BE2C (cell line): Measurements from ENCODE around the gene POLR1A.

Source experiments
- DNase-seq: peaks from one replicate; pipeline ENCODE4 v3.0.0-alpha.2; 2020
- H3K27me3 ChIP-seq: fragments of 250-450 bp; sonication (Bioruptor Pico); 2 replicates; pipeline ENCODE4 v1.5.1; 2020; ENCODE audit warnings: mild to moderate bottlenecking
- H3K36me3 ChIP-seq: fragments of 250-450 bp; sonication (Bioruptor Pico); 2 replicates; pipeline ENCODE4 v1.5.1; 2020; ENCODE audit warnings: mild to moderate bottlenecking
- H3K4me1 ChIP-seq: fragments of 250-450 bp; sonication (Bioruptor Pico); 2 replicates; pipeline ENCODE4 v1.5.1; 2020
- H3K4me3 ChIP-seq: 2 replicates; pipeline ENCODE4 v1.5.1; 2011; ENCODE audit warnings: low read depth, low read length
- H3K9me3 ChIP-seq: fragments of 250-450 bp; sonication (Bioruptor Pico); 2 replicates; pipeline ENCODE4 v1.5.1; 2020
- CTCF ChIP-seq: IDR thresholded peaks from 2 replicates; pipeline ENCODE4 v1.5.1; 2012; ENCODE audit warnings: mild to moderate bottlenecking, low read depth, low read length

Gene POLR1A

DNA sequence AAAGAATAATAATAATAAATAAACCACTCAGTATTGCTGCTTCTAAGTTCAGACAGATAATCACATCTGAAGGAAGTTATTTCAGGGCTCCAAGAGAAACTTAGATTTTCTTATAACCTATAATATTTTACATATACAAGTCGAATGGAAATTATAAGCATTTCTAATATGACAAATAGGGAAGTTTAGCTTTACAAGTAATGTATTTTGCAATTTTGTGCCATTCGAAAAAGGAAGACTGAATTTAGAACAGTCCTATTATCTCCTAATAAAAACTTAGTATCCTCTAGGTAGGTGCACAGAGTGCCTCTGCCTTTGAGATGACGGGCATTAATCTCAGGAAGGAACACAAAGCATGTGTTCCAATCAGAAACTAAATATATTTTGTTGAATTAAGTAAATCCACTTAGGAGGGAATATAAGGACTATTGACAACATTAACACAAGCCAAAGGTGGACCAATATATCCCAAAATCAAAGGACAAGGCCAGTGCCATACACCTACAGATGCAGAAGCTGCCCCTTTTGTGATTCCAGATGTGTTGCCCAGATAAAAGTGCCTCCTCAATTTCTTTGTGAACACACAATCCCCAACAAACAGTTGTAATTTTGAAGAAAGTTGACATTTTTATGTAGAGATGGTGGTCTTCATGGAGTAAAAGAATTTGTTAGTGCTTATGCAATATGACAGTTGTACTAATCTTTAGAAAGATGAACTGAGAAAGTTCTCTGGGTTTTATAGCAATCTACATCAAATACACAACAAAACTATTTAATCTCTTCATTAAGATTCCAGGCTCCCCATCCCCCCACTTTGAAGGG lies 37.0 kb upstream of the POLR1A start:
- Histone ChIP-seq H3K4me1 (no peaks in the 10 kb centered on the region), H3K27me3 (no peaks in the 10 kb centered on the region), H3K9me3 (no peaks in the 10 kb centered on the region), H3K4me3 (no peak overlapping the region), H3K36me3 (peaks cover 43% of the 10 kb centered on the region)
- TF ChIP-seq CTCF, result no peak
- no peak for DNase-seq

- Histone ChIP-seq H3K9me3 (no peaks in the 10 kb centered on the region), H3K36me3 (peaks cover 53% of the 10 kb centered on the region), H3K4me3 (no peak overlapping the region), H3K4me1 (no peaks in the 10 kb centered on the region), H3K27me3 (no peaks in the 10 kb centered on the region)
- no peak for TF ChIP-seq CTCF
- DNase-seq, result no peak
These were observed 35.3 kb upstream of the POLR1A start for GRCh38 chr2:86140969-86141392.

DNA sequence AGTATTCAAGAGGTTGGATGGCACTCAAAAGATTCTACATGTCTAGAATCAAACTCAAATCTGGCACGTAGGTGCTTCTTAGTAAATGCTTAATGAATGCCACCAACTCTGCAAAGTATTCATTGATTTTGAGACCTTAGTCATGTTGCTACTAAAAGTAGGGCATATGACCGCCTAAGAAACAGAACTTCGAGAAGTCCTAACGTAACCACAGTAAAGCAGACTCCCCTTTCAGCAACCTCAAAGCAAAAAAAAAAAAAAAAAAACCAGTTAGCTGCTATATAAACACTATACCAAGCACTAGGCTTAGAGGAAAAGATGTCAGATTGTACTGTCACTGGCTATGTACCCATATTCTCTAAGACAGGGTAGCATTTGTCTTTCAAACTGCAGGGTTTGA lies 34.3 kb upstream of the POLR1A start:
- H3K36me3 ChIP-seq, result peaks cover 58% of the 10 kb centered on the region

GRCh38 chr2:86138736-86139625 lies 33.3 kb upstream of the POLR1A start:
- Histone ChIP-seq H3K27me3 (no peaks in the 10 kb centered on the region), H3K36me3 (peaks cover 58% of the 10 kb centered on the region)

More for the DNA sequence above, 34.3 kb upstream of the POLR1A start:
- H3K9me3 ChIP-seq, result no peaks in the 10 kb centered on the region
- H3K4me3 ChIP-seq, result no peak overlapping the region
- TF ChIP-seq CTCF, result no peak
- no peaks in the 10 kb centered on the region for H3K4me1 ChIP-seq
- DNase-seq, result no peak
- no peaks in the 10 kb centered on the region for H3K27me3 ChIP-seq

GRCh38 chr2:86136141-86136540 lies 30.5 kb upstream of the POLR1A start:
- no peaks in the 10 kb centered on the region for H3K9me3 ChIP-seq
- DNase-seq, result no peak
- no peaks in the 10 kb centered on the region for H3K4me1 ChIP-seq
- H3K4me3 ChIP-seq, result no peak overlapping the region
- peaks cover 74% of the 10 kb centered on the region for H3K36me3 ChIP-seq
- TF ChIP-seq CTCF, result no peak
- no peaks in the 10 kb centered on the region for H3K27me3 ChIP-seq

More at GRCh38 chr2:86138736-86139625, 33.3 kb upstream of the POLR1A start:
- DNase-seq, result no peak
- no peak for TF ChIP-seq CTCF
- no peak overlapping the region for H3K4me3 ChIP-seq
- no peaks in the 10 kb centered on the region for H3K4me1 ChIP-seq
- no peaks in the 10 kb centered on the region for H3K9me3 ChIP-seq
